Naive B cell (primary cell): ENCODE data around the gene DBF4. TPM values are rescaled to one million over a fixed set of nuclear protein-coding genes. Genes with fewer than 3 reads are reported as not detected.
"Not testable (repeated sequence)": the region's sequence is repeated elsewhere in the genome, so short reads cannot be mapped to it uniquely, and the experiment has no call there.

Experiments used
- ATAC-seq, 2 donors: fragments of 150-1000 bp; cut with Tn5 transposase; 2 replicates each; pipeline ENCODE4 v1.10.0; 2021; ENCODE audit warnings: low read depth in 2 of 2, mild to moderate bottlenecking in 2 of 2, moderate library complexity in 2 of 2
- DNase-seq: peaks from one replicate; pipeline ENCODE4 v3.0.0; 2022
- H3K27ac Mint-ChIP-seq, 6 donors: one replicate each; pipeline ENCODE4 v1.8.0; 2020 to 2022; ENCODE audit warnings: mild to moderate bottlenecking in 6 of 6, mixed read lengths in 6 of 6, moderate library complexity in 5 of 6, inconsistent platforms in 2 of 6
- H3K27me3 Mint-ChIP-seq, 3 donors: one replicate each; pipeline ENCODE4 v1.8.0; 2021 to 2022; ENCODE audit warnings: mixed read lengths in 3 of 3, mild to moderate bottlenecking in 1 of 3
- H3K36me3 Mint-ChIP-seq, 2 donors: one replicate each; pipeline ENCODE4 v1.8.0; 2020 to 2022; ENCODE audit warnings: mixed read lengths in 2 of 2, inconsistent platforms in 1 of 2, mild to moderate bottlenecking in 1 of 2
- H3K4me1 Mint-ChIP-seq, 3 donors: one replicate each; pipeline ENCODE4 v1.8.0; 2020 to 2022; ENCODE audit warnings: mixed read lengths in 3 of 3, inconsistent platforms in 1 of 3, mild to moderate bottlenecking in 1 of 3, moderate library complexity in 1 of 3
- H3K4me3 Mint-ChIP-seq, 8 donors: one replicate each; pipeline ENCODE4 v1.8.0; 2020 to 2022; ENCODE audit warnings: mild to moderate bottlenecking in 8 of 8, mixed read lengths in 8 of 8, moderate library complexity in 8 of 8, inconsistent platforms in 2 of 8
- H3K9me3 Mint-ChIP-seq, 7 donors: one replicate each; pipeline ENCODE4 v1.8.0; 2020 to 2022; ENCODE audit warnings: mixed read lengths in 7 of 7, mild to moderate bottlenecking in 5 of 7, inconsistent platforms in 2 of 7, moderate library complexity in 1 of 7
- polyA plus RNA-seq, 6 donors: library from polyadenylated mRNA; unstranded; fragments of 300-500 nt; fragmentation: Illumina TruSeq; gene quantifications; one replicate each; pipeline ENCODE4 v1.2.3, GENCODE V29; 2021; ENCODE audit warnings: low read depth in 6 of 6

DBF4 gene
- polyA plus RNA-seq, 6 donors from 2014 or later = 23.7 to 41.7 (median 37.1) TPM

DNA sequence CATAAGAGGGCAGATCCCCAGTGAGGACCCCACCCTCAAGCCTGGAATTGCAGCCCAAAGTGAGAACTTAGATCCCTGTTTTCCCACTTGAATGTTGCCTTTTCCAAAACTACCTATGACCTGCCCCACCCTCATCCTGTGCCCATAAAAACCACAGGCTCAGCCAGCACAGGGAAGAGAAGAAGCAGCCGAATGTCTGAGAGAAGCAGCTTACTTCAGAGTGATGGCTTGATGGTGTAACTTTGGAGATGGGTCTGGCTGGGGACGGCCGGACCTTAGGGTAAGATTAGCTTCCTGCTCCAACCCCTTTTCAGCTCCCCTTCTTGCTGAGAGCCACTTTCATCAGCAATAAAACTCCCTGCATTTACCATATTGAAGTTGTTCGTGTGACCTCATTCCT lies 5.8 kb upstream of the DBF4 start:
- Mint-ChIP-seq H3K9me3 (peaks cover 6 to 20% (median 18%) of the 10 kb centered on the region in 7 donors), H3K4me3 (no peak overlapping the region), H3K27me3 (no peaks in the 10 kb centered on the region), H3K36me3 (peaks cover 16 to 22% of the 10 kb centered on the region in 2 donors), H3K4me1 (peaks cover 24 to 33% (median 26%) of the 10 kb centered on the region in 3 donors), H3K27ac (no peak overlapping the region)
- DNase-seq (no peak), ATAC-seq (no peak)

DNA sequence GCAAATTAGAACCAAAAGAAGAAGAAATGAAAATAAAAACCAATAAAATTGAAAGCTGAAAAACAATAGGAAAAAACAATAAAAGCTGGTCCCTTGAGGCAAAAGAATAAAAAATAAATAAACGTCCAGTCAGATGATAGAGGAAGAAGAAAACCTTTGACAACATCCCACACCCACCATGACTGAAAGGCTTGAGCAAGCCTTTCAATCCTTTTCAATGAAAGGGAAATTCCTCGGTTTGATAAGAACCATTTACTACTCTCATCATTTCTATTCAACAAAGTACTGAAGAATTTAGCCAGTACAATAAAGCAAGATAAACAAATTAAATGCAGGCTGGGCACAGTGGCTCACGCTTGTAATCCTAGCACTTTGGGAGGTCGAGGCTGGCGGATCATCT lies 3.9 kb upstream of the DBF4 start:
- Mint-ChIP-seq H3K4me3 (no peak overlapping the region), H3K36me3 (peaks cover 4 to 8% of the 10 kb centered on the region in 2 donors), H3K9me3 (peaks cover 0 to 3% (median under 1%) of the 10 kb centered on the region in 7 donors), H3K27ac (peak overlapping the region in 1 of 6 donors; percentile 9), H3K27me3 (no peaks in the 10 kb centered on the region), H3K4me1 (peaks cover 24 to 34% (median 33%) of the 10 kb centered on the region in 3 donors)
- DNase-seq (no peak), ATAC-seq (no peak)

DNA sequence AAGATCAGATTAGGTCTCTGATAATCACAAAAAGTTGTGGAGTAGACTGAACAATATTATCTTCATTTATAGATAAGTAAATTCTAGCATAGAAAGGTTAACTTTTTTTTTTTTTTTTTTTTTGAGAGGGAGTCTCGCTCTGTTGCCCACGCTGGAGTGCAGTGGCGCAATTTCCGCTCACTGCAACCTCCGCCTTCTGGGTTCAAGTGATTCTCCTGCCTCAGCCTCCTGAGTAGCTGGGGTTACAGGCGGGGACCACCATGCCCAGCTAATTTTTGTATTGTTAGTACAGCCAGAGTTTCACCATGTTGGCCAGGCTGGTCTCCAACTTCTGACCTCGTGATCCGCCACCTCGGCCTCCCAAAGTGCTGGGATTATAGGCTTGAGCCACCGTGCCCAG lies 3.0 kb upstream of the DBF4 start:
- DNase-seq, H3K9me3 Mint-ChIP-seq, ATAC-seq, H3K27me3 Mint-ChIP-seq, H3K36me3 Mint-ChIP-seq: not testable (repeated sequence)
- peak overlapping the region in 1 of 8 donors; percentile 1 for H3K4me3 Mint-ChIP-seq
- H3K27ac Mint-ChIP-seq = peak overlapping the region in 2 of 6 donors; percentile 40 to 62
- H3K4me1 Mint-ChIP-seq = peaks cover 24 to 37% (median 33%) of the 10 kb centered on the region in 3 donors

DNA sequence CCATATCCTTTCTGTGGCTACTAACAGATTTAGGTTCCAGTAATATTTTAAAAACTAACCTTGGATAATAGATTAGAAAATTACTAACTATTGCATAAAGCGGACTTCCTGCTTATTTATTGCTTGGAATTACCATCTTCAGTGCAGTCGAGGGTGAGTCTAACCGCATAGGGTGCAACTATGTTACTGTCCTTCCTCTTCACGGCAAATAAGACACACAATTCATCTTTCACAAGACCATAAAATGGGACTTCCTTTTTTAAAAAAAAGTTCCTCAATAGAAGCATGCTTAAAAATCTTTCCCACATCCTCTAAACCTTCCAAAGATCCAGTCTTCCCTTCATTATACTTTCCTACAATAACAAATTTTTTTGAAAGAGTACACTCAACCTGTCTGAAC lies 2.2 kb upstream of the DBF4 start:
- ATAC-seq (no peak), DNase-seq (peak; percentile 16)
- Mint-ChIP-seq H3K27me3 (no peaks in the 10 kb centered on the region), H3K27ac (peak overlapping the region; percentile 10 to 97 (median 85)), H3K36me3 (peaks cover 0 to 8% of the 10 kb centered on the region in 2 donors), H3K9me3 (no peaks in the 10 kb centered on the region), H3K4me3 (peak overlapping the region in 6 of 8 donors; percentile 33 to 98 (median 90)), H3K4me1 (peaks cover 24 to 39% (median 33%) of the 10 kb centered on the region in 3 donors)

DNA sequence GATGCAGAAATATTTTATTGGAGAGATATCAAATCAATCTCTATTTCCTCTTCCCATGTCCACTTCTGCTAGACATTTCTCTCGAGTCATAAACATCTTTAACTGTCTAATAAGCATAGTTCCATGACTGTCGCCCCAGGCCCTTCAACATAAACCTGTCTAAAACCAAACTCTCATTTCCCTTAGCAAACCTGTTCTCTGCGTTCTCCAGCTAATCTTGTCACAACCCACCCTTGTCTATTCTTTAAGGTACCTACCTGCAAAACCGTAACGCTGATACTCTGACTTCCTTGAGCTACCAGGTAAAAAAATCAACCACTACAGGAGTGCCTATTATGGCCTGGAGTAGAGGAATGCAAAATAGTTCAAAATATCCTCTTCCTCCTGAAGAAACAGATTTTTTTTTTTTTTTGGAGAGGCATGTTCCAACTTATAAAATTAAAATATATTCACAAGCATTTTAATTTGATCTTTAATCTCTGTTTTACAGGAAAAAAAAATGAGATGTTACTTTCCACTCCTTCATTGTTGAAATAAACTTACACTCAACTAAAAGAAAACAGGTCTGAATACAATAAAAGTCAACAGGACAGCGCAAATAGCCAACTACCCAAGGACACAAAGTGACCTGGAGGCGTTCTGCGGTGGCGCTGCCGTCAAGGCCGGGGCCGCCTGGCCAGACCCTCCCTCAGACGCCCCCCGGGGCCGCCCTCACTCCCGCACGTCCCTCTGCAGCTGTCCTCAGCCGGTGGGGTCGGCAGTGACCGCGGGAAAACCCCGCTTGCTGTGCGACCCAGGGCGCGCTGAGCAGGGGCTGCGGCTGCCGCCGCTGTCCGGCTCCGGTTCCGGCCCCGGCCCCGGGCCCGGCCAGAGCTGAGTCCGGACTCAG lies 898 bp upstream of the DBF4 start:
- H3K27me3 Mint-ChIP-seq = no peaks in the 10 kb centered on the region
- DNase-seq (peak; percentile 4), ATAC-seq (no peak)
- peak overlapping the region; percentile 85 to 99 (median 98) for H3K4me3 Mint-ChIP-seq
- peak overlapping the region; percentile 26 to 99 (median 96) for H3K27ac Mint-ChIP-seq
- H3K9me3 Mint-ChIP-seq = no peaks in the 10 kb centered on the region
- peaks cover 24 to 44% (median 33%) of the 10 kb centered on the region in 3 donors for H3K4me1 Mint-ChIP-seq
- peaks cover 0 to 8% of the 10 kb centered on the region in 2 donors for H3K36me3 Mint-ChIP-seq

DNA sequence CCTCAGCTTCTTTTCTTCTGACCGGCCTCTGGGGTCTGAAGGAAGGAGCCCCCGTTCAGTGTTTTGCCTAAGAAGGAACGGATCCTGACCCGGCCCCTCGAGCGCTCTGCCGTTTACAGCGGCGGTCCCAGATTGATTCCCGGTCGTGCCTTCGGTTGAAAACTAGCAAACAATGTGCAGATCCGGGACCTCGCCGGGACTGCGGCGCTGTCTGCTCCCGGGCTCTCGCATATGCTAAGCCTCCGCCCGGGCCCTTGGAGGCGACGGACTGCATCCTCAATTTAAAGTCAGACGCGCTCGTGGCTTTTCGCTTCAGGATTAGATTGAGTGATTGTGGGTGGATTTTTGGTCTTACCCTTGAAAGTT lies 559 bp downstream of the DBF4 start:
- Mint-ChIP-seq H3K27ac (peak overlapping the region; percentile 97 to 99 (median 99)), H3K27me3 (no peaks in the 10 kb centered on the region), H3K36me3 (no peaks in the 10 kb centered on the region), H3K9me3 (no peaks in the 10 kb centered on the region), H3K4me3 (peak overlapping the region; percentile 95 to 99 (median 98)), H3K4me1 (peaks cover 24 to 44% (median 33%) of the 10 kb centered on the region in 3 donors)
- ATAC-seq = peak; percentile 6 to 9
- DNase-seq = no peak

DNA sequence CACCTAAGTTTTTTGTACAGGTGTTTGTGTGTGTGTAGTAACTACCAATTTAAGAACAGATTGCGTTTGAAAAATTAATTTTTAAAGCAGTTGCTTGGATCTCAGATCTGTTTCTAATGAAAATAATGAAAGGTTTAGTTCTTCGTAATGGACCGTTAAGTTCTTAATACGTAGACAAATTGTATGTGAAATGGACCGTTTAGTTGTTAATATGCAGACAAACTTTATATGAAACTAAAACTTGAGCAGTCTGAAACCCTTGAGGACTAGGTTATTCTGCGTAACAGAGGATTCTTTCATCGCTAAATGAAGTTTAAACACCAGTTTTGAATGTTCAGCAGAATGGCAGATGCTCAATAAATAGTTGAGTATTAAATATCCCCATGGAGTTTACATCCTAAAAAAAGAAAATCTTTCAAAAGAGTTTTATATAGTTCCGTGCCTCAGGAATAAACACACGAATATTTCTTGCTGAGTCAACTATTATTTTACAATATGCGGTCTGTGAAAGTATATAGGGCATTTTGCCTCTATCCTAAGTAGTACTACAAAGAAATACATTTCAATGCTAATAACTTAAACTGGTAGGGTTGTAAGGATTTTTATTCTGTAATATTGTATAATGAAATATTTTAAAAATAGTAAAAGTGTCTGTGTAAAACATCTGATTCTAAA lies 1.2 kb downstream of the DBF4 start:
- no peak for ATAC-seq
- peak; percentile 5 for DNase-seq
- H3K27me3 Mint-ChIP-seq = no peaks in the 10 kb centered on the region
- peak overlapping the region; percentile 49 to 99 (median 98) for H3K27ac Mint-ChIP-seq
- no peaks in the 10 kb centered on the region for H3K9me3 Mint-ChIP-seq
- peak overlapping the region; percentile 95 to 99 (median 98) for H3K4me3 Mint-ChIP-seq
- H3K4me1 Mint-ChIP-seq = peaks cover 24 to 44% (median 27%) of the 10 kb centered on the region in 3 donors
- H3K36me3 Mint-ChIP-seq = no peaks in the 10 kb centered on the region

DNA sequence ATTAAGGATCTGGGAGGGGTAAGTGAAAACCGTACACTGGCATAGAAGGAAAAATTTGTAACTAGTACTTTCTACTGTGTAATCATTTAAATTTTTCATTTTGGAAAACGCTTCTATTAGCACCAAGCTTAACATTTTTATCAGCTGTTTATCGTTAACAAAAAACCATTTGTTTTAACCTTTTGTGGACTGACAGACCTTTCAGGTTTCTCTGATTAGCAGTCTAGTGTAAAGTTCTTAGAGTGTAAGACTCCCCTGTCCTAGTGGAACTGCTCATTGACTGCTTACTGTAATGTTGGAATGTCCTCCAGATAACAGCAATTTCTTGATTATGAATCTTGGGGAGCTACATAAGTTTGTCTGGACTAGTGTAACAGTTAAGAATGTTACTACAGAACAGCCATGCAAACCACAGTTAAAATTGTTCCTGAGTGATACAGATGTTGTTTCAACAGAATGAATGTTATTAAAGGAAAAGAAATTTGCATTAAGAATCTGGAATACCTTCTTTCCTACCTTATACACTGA lies 2.0 kb downstream of the DBF4 start:
- peak overlapping the region in 4 of 8 donors; percentile 12 to 98 (median 20) for H3K4me3 Mint-ChIP-seq
- no peaks in the 10 kb centered on the region for H3K9me3 Mint-ChIP-seq
- H3K36me3 Mint-ChIP-seq = no peaks in the 10 kb centered on the region
- no peak overlapping the region for H3K27ac Mint-ChIP-seq
- ATAC-seq (no peak), DNase-seq (no peak)
- H3K27me3 Mint-ChIP-seq = no peaks in the 10 kb centered on the region
- H3K4me1 Mint-ChIP-seq = peaks cover 19 to 39% (median 21%) of the 10 kb centered on the region in 3 donors

DNA sequence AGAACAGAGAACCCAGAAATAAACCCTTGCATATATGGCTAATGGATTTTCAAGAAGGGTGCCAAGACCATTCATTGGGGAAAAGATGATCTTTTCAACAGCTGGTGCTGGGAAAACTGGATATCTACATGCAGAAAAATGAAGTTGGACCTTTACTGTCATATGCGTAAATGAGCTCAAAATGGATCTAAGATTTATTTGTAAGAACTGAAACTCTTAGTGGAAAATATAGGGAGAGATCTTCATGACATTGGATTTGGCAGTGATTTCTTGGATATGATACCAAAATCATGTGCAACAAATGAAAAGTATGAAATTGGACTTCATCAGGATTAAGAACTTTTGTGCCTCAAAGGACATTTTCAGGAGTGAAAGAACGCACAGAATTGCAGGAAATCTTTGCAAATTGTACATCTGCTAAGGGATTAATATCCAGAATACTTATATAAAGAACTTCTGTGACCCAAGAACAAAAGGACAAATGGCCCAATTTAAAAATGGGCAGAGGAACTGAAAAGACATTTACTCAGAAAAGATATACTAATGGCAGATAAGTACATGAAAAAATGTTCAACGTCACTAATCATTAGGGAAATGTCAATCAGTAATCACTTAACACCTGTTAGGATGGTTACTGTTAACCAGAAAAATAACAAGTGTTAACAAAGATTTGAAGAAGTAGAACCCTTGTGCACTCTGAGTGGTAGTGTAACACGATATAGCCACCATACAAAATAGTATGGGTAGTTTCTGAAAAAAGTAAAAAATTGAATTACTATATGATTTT lies 6.1 kb downstream of the DBF4 start:
- Mint-ChIP-seq H3K9me3 (no peaks in the 10 kb centered on the region), H3K27ac (no peak overlapping the region), H3K27me3 (no peaks in the 10 kb centered on the region), H3K36me3 (peaks cover 5 to 7% of the 10 kb centered on the region in 2 donors), H3K4me1 (peaks cover 0 to 10% (median 0%) of the 10 kb centered on the region in 3 donors), H3K4me3 (no peak overlapping the region)
- DNase-seq = no peak
- no peak for ATAC-seq

DNA sequence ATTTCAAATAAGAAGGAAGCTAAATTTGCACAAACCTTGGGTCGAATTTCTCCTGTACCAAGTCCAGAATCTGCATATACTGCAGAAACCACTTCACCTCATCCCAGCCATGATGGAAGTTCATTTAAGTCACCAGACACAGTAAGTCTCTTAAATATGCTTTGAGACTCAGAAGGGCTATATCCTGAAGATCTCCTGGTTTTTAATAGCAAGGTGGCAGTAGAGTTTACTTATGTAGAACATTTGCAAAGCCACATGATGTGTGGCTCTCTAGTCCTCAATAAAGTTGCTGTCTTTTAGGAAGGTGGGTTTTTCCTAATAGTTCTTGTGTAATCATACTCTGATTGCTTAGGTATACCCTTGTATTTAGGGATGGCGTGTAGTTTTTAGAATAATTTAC lies 8.7 kb downstream of the DBF4 start:
- no peak overlapping the region for H3K4me3 Mint-ChIP-seq
- H3K27me3 Mint-ChIP-seq = no peaks in the 10 kb centered on the region
- no peaks in the 10 kb centered on the region for H3K9me3 Mint-ChIP-seq
- peaks cover 10 to 16% of the 10 kb centered on the region in 2 donors for H3K36me3 Mint-ChIP-seq
- no peaks in the 10 kb centered on the region for H3K4me1 Mint-ChIP-seq
- ATAC-seq (no peak), DNase-seq (no peak)
- H3K27ac Mint-ChIP-seq = no peak overlapping the region

DNA sequence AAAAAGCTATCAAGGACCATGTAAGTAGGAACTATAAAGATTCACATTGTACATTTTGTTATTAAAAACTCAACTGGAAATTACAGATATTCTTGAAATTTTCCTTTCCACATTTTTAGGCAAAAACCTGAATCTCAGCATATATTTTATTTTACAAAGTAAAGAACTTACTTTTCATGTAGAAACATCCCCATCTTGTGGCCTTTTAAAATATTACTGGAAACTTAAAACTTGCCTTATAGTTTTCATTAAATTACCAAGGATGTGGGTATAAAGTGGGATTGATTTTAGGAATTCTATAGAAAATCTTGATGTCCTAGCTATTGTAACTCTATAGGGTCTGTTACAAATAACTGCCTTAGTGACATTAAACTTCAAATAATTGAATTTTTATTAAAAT lies 10.6 kb downstream of the DBF4 start:
- no peaks in the 10 kb centered on the region for H3K27me3 Mint-ChIP-seq
- H3K9me3 Mint-ChIP-seq = no peaks in the 10 kb centered on the region
- H3K27ac Mint-ChIP-seq = no peak overlapping the region
- ATAC-seq (peak in 1 of 2 donors; percentile 28), DNase-seq (peak; percentile 34)
- peaks cover 10 to 16% of the 10 kb centered on the region in 2 donors for H3K36me3 Mint-ChIP-seq
- no peak overlapping the region for H3K4me3 Mint-ChIP-seq
- no peaks in the 10 kb centered on the region for H3K4me1 Mint-ChIP-seq

DNA sequence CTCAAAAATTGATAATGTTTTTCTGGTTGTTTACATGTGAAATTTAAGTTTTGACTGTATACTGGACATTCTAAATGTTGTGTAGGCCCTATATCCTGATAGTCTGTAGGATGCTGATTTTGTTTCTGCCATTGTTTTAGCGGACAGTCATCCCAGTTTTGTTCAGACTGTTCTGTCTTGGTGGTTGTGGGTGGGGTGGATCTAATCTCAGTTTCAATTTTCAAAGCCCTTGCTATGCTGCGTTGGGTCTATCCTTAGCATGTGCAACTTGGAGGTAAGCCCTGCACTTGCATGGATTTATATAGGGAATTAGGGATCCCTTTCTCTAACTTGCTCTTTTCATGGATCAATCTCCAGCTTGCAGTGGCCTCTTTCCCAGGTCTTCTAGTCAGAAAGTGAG lies 19.1 kb downstream of the DBF4 start:
- DNase-seq = no peak
- peaks cover 0 to 3% (median 0%) of the 10 kb centered on the region in 3 donors for H3K4me1 Mint-ChIP-seq
- H3K27ac Mint-ChIP-seq = peak overlapping the region in 1 of 6 donors; percentile 82
- no peaks in the 10 kb centered on the region for H3K9me3 Mint-ChIP-seq
- H3K4me3 Mint-ChIP-seq = no peak overlapping the region
- H3K27me3 Mint-ChIP-seq = no peaks in the 10 kb centered on the region
- no peak for ATAC-seq
- H3K36me3 Mint-ChIP-seq = peaks cover 9 to 25% of the 10 kb centered on the region in 2 donors

DNA sequence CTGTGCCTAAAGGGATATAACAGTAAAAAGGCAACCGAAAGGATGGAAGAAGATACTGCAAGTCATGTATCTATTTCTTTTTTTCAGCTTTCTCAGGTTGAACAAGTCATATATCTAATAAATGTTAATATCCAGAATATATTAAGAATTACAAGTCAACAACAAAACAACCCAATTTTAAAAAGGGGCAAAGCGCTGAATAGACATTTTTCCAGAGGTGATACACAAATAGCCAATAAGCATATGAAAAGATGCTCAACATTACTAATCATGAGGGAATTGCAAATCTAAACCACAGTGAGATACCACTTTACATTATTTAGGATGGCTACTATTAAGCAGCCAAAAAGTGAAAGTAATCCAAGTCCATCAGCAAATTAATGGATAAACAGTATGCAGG lies 23.0 kb downstream of the DBF4 start:
- no peak for ATAC-seq
- Mint-ChIP-seq H3K36me3 (peaks cover 13 to 25% of the 10 kb centered on the region in 2 donors), H3K4me3 (no peak overlapping the region), H3K9me3 (no peaks in the 10 kb centered on the region), H3K4me1 (peaks cover 0 to 3% (median 0%) of the 10 kb centered on the region in 3 donors), H3K27me3 (no peaks in the 10 kb centered on the region), H3K27ac (no peak overlapping the region)
- DNase-seq = no peak
